K562 (cell line): ENCODE data around the gene GDNF.

Experiments used
- CREM ChIP-seq: IDR thresholded peaks from 2 replicates; pipeline ENCODE4 v1.6.1; 2014; ENCODE audit warnings: antibody characterized with exemption, low read depth
- JUN ChIP-seq, 2 experiments: sonication (generic) in 1 of 2; formaldehyde crosslinking in 1 of 2; IDR thresholded peaks; 2 replicates each; pipeline versions ENCODE4 v1.6.1 to v1.8.0; 2012 to 2022; ENCODE audit warnings: borderline replicate concordance in 2 of 2, mild to moderate bottlenecking in 2 of 2, improper control_type of control experiment in 1 of 2, low read depth in 1 of 2, low read length in 1 of 2, missing genetic modification reagents in 1 of 2
- MYBL2 ChIP-seq, 2 experiments: fragments of 450-650 bp in 1 of 2; sonication (generic) in 1 of 2; formaldehyde crosslinking in 1 of 2; IDR thresholded peaks; 2 replicates each; pipeline versions ENCODE4 v1.6.1 to v1.8.1; 2017 to 2022; ENCODE audit warnings: borderline replicate concordance in 1 of 2, inconsistent platforms in 1 of 2, low read depth in 1 of 2, mild to moderate bottlenecking in 1 of 2, missing genetic modification reagents in 1 of 2, moderate library complexity in 1 of 2
- NFE2L1 ChIP-seq: fragments of 450-650 bp; IDR thresholded peaks from 2 replicates; pipeline ENCODE4 v1.6.1; 2016; ENCODE audit warnings: missing genetic modification characterization, low read depth, mild to moderate bottlenecking, missing compliant biosample characterization, moderate library complexity, borderline replicate concordance
- SMAD3 ChIP-seq: fragments of 450-650 bp; formaldehyde crosslinking; conservative IDR thresholded peaks from 2 replicates; pipeline ENCODE4 v1.4.0; 2020; ENCODE audit warnings: mild to moderate bottlenecking
- XRCC3 ChIP-seq: fragments of 450-650 bp; IDR thresholded peaks from 2 replicates; pipeline ENCODE4 v1.6.1; 2017; ENCODE audit warnings: mild to moderate bottlenecking, moderate library complexity
- TF ChIP-seq, protein P1 (sequence below): fragments of 250-450 bp; sonication (Bioruptor Pico); IDR thresholded peaks from 2 replicates; pipeline ENCODE4 v1.4.0; 2020; ENCODE audit warnings: mild to moderate bottlenecking
- TF ChIP-seq, protein P2 (sequence below), 3 experiments: IDR thresholded peaks in 2 of 3; conservative IDR thresholded peaks in 1 of 3; 2 replicates each; pipeline ENCODE4 v1.5.1; 2011 to 2012; ENCODE audit warnings: low read length in 3 of 3, mild to moderate bottlenecking in 3 of 3, control low read depth in 2 of 3, improper control_type of control experiment in 1 of 3, inconsistent platforms in 1 of 3, low read depth in 1 of 3, mixed read lengths in 1 of 3, moderate library complexity in 1 of 3; ENCODE audit not compliant: insufficient read depth in 2 of 3

GRCh38 chr5:37771731-37772130 lies 68.1 kb downstream of the GDNF start:
- TF ChIP-seq NFE2L1 (tag) = no peak
- TF ChIP-seq SMAD3 (CRISPR knock-in tag) = no peak
- TF ChIP-seq XRCC3 = no peak
- no peak for TF ChIP-seq JUN (IDR thresholded peaks at IDR 0.05; ENCODE audit: borderline replicate concordance, low read depth, low read length)
- TF ChIP-seq JUN (CRISPR knock-in tag; IDR thresholded peaks at IDR 0.05; ENCODE audit: borderline replicate concordance) = no peak
- TF ChIP-seq, protein P1, sequence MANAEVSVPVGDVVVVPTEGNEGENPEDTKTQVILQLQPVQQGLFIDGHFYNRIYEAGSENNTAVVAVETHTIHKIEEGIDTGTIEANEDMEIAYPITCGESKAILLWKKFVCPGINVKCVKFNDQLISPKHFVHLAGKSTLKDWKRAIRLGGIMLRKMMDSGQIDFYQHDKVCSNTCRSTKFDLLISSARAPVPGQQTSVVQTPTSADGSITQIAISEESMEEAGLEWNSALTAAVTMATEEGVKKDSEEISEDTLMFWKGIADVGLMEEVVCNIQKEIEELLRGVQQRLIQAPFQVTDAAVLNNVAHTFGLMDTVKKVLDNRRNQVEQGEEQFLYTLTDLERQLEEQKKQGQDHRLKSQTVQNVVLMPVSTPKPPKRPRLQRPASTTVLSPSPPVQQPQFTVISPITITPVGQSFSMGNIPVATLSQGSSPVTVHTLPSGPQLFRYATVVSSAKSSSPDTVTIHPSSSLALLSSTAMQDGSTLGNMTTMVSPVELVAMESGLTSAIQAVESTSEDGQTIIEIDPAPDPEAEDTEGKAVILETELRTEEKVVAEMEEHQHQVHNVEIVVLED (CRISPR knock-in tag) = no peak
- TF ChIP-seq CREM = no peak
- TF ChIP-seq, protein P2, sequence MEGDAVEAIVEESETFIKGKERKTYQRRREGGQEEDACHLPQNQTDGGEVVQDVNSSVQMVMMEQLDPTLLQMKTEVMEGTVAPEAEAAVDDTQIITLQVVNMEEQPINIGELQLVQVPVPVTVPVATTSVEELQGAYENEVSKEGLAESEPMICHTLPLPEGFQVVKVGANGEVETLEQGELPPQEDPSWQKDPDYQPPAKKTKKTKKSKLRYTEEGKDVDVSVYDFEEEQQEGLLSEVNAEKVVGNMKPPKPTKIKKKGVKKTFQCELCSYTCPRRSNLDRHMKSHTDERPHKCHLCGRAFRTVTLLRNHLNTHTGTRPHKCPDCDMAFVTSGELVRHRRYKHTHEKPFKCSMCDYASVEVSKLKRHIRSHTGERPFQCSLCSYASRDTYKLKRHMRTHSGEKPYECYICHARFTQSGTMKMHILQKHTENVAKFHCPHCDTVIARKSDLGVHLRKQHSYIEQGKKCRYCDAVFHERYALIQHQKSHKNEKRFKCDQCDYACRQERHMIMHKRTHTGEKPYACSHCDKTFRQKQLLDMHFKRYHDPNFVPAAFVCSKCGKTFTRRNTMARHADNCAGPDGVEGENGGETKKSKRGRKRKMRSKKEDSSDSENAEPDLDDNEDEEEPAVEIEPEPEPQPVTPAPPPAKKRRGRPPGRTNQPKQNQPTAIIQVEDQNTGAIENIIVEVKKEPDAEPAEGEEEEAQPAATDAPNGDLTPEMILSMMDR (IDR thresholded peaks at IDR 0.05 in 2 of 3, conservative IDR thresholded peaks at IDR 0.05 in 1 of 3; ENCODE audit: insufficient read depth in 2 of 3, low read depth in 1 of 3, low read length in 3 of 3) = no peak
- no peak for TF ChIP-seq MYBL2 (IDR thresholded peaks at IDR 0.05; ENCODE audit: low read depth)
- no peak for TF ChIP-seq MYBL2 (CRISPR knock-in tag; IDR thresholded peaks at IDR 0.05; ENCODE audit: borderline replicate concordance)
